ENCODE data around the gene ATP2C1. TPM values are rescaled to one million over a fixed set of nuclear protein-coding genes. Genes with fewer than 3 reads are reported as not detected.
"Not testable (repeated sequence)": the region's sequence is repeated elsewhere in the genome, so short reads cannot be mapped to it uniquely, and the experiment has no call there.

Gene ATP2C1
- total RNA-seq, 4 donors from 2014 or later, result 55.1 to 69.9 (median 64.3) TPM

DNA sequence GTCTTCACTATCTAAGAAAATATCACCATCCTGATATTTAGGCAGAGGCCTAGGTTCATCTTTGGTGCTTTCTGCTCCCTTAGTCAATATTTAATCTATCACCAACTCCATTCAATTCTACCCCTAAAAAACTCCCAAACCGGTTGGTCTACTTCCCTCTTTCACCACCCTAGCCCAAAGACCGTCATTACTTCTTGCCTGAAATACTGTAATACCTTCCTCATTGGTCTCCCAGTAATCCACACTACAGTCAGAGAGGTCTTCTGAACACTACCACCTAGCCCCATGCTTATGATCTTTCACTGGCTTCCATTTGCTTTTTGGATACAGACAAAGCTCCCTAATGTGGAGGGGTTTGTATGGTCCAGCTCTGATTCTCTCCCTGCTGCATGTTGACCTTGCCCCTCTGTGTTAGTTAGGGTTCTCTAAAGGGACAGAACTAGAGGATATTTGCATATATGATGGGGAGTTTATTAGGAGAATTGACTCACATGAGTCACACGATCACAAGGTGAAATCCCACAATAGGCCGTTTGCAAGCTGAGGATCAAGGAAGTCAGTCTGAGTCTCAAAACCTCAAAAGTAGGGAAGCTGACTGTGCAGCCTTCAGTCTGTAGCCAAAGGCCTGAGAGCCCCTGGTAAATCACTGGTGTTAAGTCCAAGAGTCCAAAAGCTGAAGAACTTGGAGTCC, 36.4 kb upstream of the ATP2C1 start:
- Histone ChIP-seq H3K4me1 (peaks cover 6% of the 10 kb centered on the region), H3K9me3 (no peaks in the 10 kb centered on the region), H3K27ac (no peak overlapping the region), H3K36me3 (no peaks in the 10 kb centered on the region), H3K27me3 (no peaks in the 10 kb centered on the region), H3K4me3 (no peak overlapping the region)
- 45% methylated on average over 4 of the region's 4 CpGs for WGBS
- TF ChIP-seq POLR2AphosphoS5 (IDR thresholded peaks at IDR 0.05), result no peak
- TF ChIP-seq EP300 (IDR thresholded peaks at IDR 0.05), result no peak
- TF ChIP-seq, protein P1, sequence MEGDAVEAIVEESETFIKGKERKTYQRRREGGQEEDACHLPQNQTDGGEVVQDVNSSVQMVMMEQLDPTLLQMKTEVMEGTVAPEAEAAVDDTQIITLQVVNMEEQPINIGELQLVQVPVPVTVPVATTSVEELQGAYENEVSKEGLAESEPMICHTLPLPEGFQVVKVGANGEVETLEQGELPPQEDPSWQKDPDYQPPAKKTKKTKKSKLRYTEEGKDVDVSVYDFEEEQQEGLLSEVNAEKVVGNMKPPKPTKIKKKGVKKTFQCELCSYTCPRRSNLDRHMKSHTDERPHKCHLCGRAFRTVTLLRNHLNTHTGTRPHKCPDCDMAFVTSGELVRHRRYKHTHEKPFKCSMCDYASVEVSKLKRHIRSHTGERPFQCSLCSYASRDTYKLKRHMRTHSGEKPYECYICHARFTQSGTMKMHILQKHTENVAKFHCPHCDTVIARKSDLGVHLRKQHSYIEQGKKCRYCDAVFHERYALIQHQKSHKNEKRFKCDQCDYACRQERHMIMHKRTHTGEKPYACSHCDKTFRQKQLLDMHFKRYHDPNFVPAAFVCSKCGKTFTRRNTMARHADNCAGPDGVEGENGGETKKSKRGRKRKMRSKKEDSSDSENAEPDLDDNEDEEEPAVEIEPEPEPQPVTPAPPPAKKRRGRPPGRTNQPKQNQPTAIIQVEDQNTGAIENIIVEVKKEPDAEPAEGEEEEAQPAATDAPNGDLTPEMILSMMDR (IDR thresholded peaks at IDR 0.05), result no peak
- no peak for TF ChIP-seq POLR2A (IDR thresholded peaks at IDR 0.05)
- no peak for DNase-seq (ENCODE audit: low spot score in 2 of 2)

- not testable (repeated sequence) for H3K27ac ChIP-seq; H3K4me1 ChIP-seq; H3K27me3 ChIP-seq; H3K36me3 ChIP-seq; H3K9me3 ChIP-seq; DNase-seq (ENCODE audit: low spot score in 2 of 2); H3K4me3 ChIP-seq
- WGBS, result 96% methylated on average over 8 of the region's 8 CpGs
Observed at GRCh38 chr3:130862130-130862529, 31.8 kb upstream of the ATP2C1 start.

GRCh38 chr3:130865489-130865888, 28.4 kb upstream of the ATP2C1 start:
- no peaks in the 10 kb centered on the region for H3K4me1 ChIP-seq
- no peaks in the 10 kb centered on the region for H3K36me3 ChIP-seq
- no peak overlapping the region for H3K27ac ChIP-seq
- no peak for DNase-seq (ENCODE audit: low spot score in 2 of 2)
- TF ChIP-seq, protein P1 (IDR thresholded peaks at IDR 0.05), result no peak
- TF ChIP-seq EP300 (IDR thresholded peaks at IDR 0.05) (no peak), POLR2AphosphoS5 (IDR thresholded peaks at IDR 0.05) (no peak), POLR2A (IDR thresholded peaks at IDR 0.05) (no peak)
- H3K27me3 ChIP-seq, result no peaks in the 10 kb centered on the region
- no peak overlapping the region for H3K4me3 ChIP-seq
- WGBS, result 98% methylated on average over 2 of the region's 2 CpGs
- H3K9me3 ChIP-seq, result no peaks in the 10 kb centered on the region

DNA sequence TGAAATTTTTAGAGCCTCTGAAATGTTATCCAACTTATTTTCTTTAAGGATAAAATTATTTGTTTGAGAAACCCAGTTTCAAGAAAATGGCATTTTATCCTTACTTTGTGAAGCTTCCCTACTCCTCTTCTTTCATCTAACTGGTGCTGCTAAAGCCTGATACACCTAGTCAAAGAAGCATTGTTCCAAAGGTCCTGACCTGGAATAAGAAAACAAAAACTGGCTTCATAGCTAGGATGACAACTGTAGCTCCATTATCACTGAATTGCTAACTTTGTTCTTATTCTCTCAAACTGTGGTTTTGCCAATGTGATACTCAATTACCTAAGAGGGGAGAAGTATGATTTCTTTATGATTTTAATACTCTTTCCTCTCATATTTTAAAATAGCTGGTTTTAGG, 27.6 kb upstream of the ATP2C1 start:
- TF ChIP-seq EP300 (IDR thresholded peaks at IDR 0.05) (no peak), POLR2A (IDR thresholded peaks at IDR 0.05) (no peak), POLR2AphosphoS5 (IDR thresholded peaks at IDR 0.05) (no peak)
- TF ChIP-seq, protein P1 (IDR thresholded peaks at IDR 0.05), result no peak
- DNase-seq (ENCODE audit: low spot score in 2 of 2), result no peak
- H3K27me3 ChIP-seq, result no peaks in the 10 kb centered on the region

DNA sequence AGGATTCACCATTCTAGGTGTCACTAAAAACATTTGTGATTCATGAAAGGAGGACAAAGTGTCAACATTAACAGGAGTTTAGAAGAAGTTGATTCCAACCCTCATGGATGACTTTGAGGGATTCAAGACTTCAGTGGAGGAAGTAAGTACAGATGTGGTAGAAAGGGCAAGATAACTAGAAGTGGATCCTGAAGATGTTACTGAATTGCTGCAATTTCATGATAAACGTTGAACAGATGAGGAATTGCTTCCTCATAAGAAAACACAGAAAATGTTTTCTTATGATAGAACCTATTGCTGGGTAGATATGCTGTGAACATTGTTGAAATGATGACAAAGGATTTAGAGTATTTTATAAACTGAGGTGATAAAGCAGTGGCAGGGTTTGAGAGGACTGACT, 23.5 kb upstream of the ATP2C1 start:
- TF ChIP-seq, protein P1 (IDR thresholded peaks at IDR 0.05), result no peak
- TF ChIP-seq EP300 (IDR thresholded peaks at IDR 0.05) (no peak), POLR2AphosphoS5 (IDR thresholded peaks at IDR 0.05) (no peak), POLR2A (IDR thresholded peaks at IDR 0.05) (no peak)
- Histone ChIP-seq H3K4me1 (no peaks in the 10 kb centered on the region), H3K9me3 (no peaks in the 10 kb centered on the region), H3K27me3 (no peaks in the 10 kb centered on the region), H3K36me3 (no peaks in the 10 kb centered on the region), H3K27ac (no peak overlapping the region), H3K4me3 (no peak overlapping the region)
- WGBS, result 70% methylated on average over 1 of the region's 1 CpG
- no peak for DNase-seq (ENCODE audit: low spot score in 2 of 2)

More for the DNA sequence above, 27.6 kb upstream of the ATP2C1 start:
- H3K4me1 ChIP-seq, result no peaks in the 10 kb centered on the region
- H3K9me3 ChIP-seq, result no peaks in the 10 kb centered on the region
- no peak overlapping the region for H3K4me3 ChIP-seq
- no peak overlapping the region for H3K27ac ChIP-seq
- H3K36me3 ChIP-seq, result no peaks in the 10 kb centered on the region

- WGBS, result 84% methylated on average over 2 of the region's 2 CpGs
- Histone ChIP-seq H3K4me1 (no peaks in the 10 kb centered on the region), H3K27me3 (no peaks in the 10 kb centered on the region), H3K4me3 (no peak overlapping the region), H3K36me3 (no peaks in the 10 kb centered on the region), H3K27ac (no peak overlapping the region), H3K9me3 (peaks cover 16% of the 10 kb centered on the region)
- DNase-seq (ENCODE audit: low spot score in 2 of 2), result no peak
- TF ChIP-seq EP300 (IDR thresholded peaks at IDR 0.05), result no peak
- TF ChIP-seq, protein P1 (IDR thresholded peaks at IDR 0.05), result no peak
- TF ChIP-seq POLR2A (IDR thresholded peaks at IDR 0.05), result no peak
- no peak for TF ChIP-seq POLR2AphosphoS5 (IDR thresholded peaks at IDR 0.05)
Observed at GRCh38 chr3:130876594-130876993, 17.3 kb upstream of the ATP2C1 start.
